GM21576 (cell line): ENCODE results near the gene MYO1D.
"Not testable (repeated sequence)": the region's sequence is repeated elsewhere in the genome, so short reads cannot be mapped to it uniquely, and the experiment has no call there.

Source experiments
- ATAC-seq: cut with Tn5 transposase; IDR thresholded peaks from one replicate; pipeline ENCODE4 v1.9.1; 2021; ENCODE audit warnings: mild to moderate bottlenecking, moderate library complexity; ENCODE audit not compliant: unreplicated experiment

Gene MYO1D

DNA sequence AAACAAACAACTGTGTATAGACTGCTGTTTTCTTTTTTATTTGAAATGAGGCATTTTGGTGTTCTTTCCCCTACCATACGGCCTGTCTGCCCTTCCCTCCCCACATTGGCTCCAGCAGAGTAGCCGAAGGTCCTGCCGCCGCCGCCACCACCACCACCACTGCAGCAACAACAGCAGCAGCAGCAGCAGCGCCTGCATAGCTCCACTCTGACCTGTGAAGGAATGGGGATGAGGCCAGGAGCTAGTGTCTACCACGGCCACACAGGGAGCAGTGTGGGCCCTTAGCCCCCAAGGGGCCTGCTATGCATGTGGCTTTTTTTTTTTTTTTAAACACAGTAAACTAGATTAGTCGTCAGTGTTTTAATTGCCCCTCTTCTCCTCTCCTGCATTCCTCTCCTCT, 395.7 kb downstream of the MYO1D start:
- no peak for ATAC-seq

DNA sequence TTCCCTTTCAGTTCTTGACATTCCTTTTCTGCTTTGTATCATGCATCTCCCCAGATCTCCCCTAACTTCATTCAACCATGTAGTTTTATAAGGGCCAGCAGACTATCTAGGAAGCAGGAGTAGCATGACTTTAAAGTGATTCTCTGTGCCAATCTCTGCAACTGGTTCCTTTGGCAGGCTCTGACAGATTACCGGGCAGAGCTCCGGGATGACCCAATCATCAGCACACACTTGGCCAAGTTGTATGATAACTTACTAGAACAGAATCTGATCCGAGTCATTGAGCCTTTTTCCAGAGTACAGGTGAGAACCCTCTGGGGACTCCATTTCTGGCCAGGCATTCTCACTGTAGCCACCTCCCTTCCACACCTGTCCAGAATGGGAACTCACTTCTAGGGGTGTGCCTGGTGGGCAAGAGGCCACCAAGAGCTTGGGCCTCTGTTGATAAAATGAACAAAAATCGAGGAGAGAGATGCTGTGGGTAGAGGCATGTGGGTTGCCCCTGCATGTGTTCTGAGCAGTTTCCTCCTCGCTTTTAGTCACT, 397.8 kb downstream of the MYO1D start:
- ATAC-seq = no peak

DNA sequence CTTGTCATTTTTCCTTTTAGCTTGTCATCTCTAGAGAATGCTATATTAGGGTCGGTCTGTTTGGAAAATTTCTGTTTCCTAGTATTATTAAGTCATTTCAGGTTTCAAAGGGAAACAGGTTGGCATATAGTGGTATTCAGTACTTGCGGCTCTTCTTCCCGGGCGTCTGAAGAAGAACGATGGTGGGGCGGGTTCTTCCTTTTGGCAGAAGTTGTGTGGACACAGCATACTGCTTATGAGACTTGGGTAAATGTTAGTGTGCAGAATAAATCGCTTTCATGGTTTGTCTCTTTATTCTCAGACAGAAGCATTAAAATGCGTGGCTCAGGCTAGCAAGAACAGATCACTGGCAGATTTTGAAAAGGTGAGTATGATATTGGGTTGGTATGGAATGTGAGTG, 399.7 kb downstream of the MYO1D start:
- no peak for ATAC-seq

DNA sequence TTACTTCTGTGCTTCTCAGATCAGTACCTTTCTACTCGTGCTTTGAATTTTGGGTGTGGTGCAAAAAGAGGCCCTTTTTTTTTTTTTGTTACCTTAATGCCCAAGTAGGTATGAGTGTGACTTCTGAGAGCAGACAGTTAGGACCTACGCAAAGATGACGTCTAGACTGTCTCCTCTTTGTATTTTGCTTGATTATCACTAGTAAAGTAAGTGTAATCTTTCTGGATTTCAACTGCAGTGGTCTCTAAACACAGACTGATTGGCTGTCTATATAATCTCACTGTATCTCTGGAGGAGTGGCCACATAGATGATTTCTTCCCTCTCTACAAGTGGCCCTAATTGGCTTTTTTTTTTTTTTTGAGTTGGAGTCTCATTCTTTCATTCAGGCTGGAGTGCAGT, 401.7 kb downstream of the MYO1D start:
- ATAC-seq = no peak

- ATAC-seq = no peak
Observed at GRCh38 chr17:32471652-32472051, 405.3 kb downstream of the MYO1D start.

DNA sequence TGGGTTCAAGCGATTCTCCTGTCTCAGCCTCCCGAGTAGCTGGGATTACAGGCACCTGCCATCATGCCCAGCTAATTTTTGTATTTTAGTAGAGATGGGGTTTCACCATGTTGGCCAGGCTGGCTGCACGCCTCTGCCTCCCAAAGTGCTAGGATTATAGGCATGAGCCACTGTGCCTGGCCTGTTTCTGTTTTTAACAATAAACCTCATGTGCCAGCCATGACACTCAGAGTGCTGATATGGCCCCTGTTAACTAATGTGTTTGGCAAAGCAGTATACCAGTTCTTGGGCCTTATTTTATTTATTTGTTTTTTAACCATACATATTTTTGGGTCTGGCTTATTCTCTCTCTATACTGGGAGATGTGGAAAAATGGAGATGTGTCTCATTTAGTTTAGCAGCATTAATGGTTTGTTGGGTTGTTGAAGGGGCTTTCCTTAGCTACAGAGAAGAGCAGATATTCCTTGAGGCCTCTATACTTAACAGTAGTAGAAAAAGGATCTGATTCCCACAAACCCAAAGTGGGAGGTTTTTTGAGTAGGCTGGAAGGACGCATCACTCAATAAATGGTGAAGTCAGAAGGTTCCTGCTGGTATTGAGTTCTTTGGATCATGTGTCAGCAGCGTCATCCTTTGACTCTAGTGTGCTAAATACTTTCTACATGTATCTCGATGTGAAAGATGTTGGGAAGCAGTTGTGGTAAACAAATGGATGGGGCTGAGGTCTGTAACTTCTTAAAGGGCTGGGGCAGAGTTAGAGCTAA, 406.3 kb downstream of the MYO1D start:
- ATAC-seq = no peak

GRCh38 chr17:32467949-32468348, 409.0 kb downstream of the MYO1D start:
- no peak for ATAC-seq

DNA sequence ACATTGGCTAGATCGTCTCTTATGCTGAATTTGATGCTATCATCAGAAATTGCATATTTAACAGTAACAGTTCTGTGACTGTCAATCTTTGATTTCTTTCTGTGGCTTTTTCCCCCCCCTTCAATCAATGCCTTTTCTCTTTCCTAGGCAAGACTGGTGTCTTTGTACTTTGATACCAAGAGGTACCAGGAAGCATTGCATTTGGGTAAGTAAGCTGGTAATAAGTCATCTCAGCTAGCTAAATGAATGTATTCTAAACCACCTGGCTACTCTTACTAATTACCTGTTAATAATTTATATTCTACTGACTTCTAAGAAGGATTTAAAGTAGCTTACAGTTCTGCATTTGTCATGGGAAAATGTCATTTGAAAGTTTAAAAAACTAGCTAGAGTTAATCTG, 412.6 kb downstream of the MYO1D start:
- ATAC-seq = no peak

DNA sequence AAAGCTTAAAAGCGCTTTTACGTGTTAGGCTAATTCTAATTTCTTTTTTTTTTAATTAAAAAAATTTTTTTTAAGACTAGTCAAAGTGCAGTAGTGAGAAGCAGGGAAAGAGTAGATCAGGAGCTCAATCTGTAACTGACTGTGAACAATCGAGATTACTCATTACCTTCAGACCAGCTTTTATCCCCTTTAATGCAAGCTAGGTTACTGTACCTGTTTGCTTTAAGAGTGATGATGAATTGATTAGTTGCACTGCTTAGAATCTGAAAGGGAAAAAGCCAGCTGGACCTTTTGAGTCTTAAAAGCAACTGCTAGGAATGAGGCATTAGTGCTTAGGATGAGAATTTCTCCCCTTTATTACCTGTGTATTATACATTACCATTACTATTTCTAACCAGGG, 413.6 kb downstream of the MYO1D start:
- ATAC-seq = no peak

DNA sequence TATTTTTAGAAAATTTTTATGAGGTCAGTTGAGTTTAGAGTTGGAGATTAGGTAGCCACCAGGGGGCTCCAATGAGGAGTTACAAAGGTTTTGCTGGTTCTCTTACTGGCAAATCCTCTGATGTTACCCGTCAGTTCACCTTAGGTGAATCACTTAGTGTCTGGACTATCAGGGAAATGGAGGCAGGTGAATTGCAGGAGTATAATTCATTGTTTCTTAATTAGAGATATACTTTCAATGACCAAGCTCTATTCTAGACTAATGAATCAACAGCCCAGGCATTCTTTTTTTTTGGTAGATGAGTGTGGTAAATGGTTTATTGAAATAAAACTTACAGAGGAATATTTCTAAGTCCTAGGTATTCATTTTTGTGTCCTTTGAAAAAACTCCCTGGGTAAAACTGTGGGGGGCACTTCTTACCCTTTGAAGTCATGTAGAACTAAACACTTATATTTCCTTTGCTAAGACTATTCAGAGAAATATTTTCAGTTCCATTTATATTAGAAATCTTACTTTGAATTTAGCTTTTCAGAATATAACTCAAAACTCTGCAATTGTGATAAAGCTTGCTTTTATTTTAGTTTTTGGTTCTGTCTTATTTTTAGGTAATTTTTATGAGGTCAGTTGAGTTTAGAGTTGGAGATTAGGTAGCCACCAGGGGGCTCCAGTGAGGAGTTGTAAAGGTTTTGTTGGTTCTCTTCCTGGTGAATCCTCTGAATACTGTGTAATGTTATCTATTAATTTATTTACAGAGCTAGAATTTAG, 414.9 kb downstream of the MYO1D start:
- no peak for ATAC-seq

- ATAC-seq = no peak
Observed at GRCh38 chr17:32461498-32461852, 415.4 kb downstream of the MYO1D start.

GRCh38 chr17:32460054-32460453, 416.9 kb downstream of the MYO1D start:
- ATAC-seq = no peak

DNA sequence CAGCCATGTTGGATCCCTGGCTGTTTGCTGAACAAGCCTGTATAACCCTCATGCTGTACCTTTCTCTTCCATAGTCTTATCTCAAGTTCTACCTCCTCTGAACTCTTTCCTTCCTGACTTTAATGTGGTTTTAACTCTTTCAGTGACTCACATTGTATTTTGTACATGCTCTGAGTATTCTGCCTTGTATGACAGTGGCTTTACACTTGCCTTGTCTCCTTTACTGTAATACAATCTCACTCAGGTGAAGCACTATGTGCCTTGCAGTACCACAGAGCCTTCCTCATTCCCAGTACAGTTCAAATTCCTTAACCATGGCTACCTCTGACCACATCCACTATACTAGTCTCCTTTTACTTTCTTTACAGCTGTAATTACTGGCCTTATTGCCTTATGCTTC, 418.6 kb downstream of the MYO1D start:
- ATAC-seq = no peak

GRCh38 chr17:32453370-32453769, 423.6 kb downstream of the MYO1D start:
- ATAC-seq = no peak

GRCh38 chr17:32452281-32452680, 424.6 kb downstream of the MYO1D start:
- no peak for ATAC-seq

DNA sequence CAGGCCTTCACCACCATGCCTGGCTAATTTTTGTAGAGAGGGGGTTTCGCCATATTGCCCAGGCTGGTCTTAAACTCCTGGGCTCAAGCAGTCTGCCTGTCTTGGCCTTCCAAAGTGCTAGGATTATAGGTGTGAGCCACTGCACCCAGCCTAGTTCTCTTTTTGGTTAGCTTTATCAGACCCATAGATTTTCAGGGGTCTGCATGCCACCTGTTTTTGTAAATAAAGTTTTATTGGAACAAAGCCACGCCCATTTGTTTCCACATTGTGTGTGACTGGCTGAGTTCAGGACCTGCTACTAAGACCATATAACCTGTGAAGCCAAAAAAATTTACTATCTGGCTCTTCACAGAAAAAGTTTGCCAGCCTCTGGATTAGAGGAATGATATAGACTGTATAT, 425.0 kb downstream of the MYO1D start:
- ATAC-seq = no peak

GRCh38 chr17:32450379-32450778, 426.5 kb downstream of the MYO1D start:
- not testable (repeated sequence) for ATAC-seq

GRCh38 chr17:32449963-32450362, 427.0 kb downstream of the MYO1D start:
- ATAC-seq = no peak

GRCh38 chr17:32446949-32447348, 430.0 kb downstream of the MYO1D start:
- no peak for ATAC-seq

DNA sequence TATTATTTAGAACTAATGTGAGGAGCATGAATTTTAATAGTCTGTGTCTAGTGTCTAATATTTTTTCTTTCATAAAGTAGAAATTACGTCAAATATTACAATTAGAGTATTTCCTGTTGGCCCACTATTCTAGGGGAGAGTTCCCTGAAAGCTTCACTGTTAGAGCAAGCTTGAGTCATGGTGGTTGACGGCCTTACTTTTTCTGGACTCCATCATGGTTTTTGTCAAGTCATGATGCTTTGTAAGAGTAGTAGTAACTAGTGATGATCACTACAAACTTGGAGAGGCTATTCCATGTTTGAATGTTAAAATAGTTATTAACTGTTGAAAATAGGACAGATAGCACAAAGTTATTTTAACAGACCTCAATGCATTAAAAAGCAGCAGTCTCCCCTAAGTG, 431.0 kb downstream of the MYO1D start:
- ATAC-seq = no peak

DNA sequence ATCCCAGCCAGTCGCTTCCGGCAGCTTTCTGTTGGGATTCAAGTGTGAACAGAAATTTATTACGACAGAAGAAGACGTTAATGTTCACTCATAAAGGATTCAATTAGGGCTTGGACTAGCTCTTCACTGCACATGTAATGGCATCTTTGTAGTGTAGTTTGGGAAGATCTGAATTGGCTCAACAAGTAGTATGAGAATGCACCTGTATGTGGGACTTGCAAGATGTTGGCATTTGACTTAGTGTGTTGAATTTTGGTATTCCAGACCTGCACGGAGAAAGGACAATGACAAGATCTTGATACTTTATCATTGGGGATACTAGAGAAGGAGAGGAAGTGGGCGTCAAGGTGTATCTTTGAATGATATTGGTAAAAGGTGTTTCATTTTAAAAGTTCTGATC, 431.4 kb downstream of the MYO1D start:
- no peak for ATAC-seq

GRCh38 chr17:32445074-32445415, 431.9 kb downstream of the MYO1D start:
- ATAC-seq = no peak
